SIG-M5 (cell line): ENCODE results near the gene C2orf92.
A peak's percentile ranks its signal among the peaks of the same experiment; 100 is the strongest.
"Not testable (repeated sequence)": the region's sequence is repeated elsewhere in the genome, so short reads cannot be mapped to it uniquely, and the experiment has no call there.

Experiments
- DNase-seq: peaks from one replicate; lab custom pipeline; 2025; lab: John Stamatoyannopoulos, UW

The C2orf92 gene

GRCh38 chr2:97660044-97660774 lies 9.3 kb upstream of the C2orf92 start:
- no peak for DNase-seq

- DNase-seq: no peak
These were observed 8.6 kb upstream of the C2orf92 start for GRCh38 chr2:97660775-97661389.

GRCh38 chr2:97661927-97662326 lies 7.6 kb upstream of the C2orf92 start:
- no peak for DNase-seq

DNA sequence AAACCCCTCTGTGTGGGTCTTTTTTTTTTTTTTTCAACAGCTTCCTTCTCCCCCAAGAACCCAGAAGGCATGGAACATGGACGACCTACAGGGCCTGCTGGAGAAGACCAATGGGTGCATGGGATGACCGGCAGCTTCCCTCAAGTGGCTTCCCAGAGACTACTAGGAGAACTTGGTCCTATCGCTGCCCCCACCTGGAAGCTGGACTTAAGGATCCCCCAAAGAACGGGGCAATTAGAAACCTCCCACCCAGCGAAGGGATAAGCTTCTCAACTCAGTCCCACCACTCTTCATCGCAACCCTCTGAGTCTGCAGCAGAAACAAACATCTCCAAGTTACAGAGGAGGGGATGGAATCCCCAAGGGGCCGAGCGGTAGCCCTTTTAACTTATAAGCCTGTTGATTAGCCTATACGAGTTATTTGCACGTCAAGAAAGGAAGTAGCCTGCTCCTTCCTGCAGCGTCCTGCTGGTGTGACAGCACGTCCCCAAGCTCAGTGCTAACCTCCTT lies 7.1 kb upstream of the C2orf92 start:
- DNase-seq: no peak

GRCh38 chr2:97662895-97663625 lies 6.5 kb upstream of the C2orf92 start:
- peak; percentile 66 for DNase-seq

DNA sequence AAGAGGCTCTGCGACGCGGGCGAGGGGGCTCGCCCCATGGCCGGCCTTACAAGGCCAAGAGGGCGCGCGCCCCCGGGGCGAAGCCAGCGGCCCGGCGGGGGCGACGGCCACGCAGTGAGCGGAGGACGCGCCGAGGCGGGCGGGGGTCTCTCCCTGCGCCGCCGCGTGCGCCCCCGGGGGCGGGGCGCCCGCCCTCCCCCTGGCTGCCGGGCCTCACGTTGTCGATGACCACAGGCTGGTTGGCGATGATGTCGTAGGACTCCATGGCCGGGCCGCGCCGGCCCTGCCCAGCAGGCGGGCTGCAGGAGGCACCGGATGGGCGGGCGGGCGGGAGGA lies 5.9 kb upstream of the C2orf92 start:
- no peak for DNase-seq

DNA sequence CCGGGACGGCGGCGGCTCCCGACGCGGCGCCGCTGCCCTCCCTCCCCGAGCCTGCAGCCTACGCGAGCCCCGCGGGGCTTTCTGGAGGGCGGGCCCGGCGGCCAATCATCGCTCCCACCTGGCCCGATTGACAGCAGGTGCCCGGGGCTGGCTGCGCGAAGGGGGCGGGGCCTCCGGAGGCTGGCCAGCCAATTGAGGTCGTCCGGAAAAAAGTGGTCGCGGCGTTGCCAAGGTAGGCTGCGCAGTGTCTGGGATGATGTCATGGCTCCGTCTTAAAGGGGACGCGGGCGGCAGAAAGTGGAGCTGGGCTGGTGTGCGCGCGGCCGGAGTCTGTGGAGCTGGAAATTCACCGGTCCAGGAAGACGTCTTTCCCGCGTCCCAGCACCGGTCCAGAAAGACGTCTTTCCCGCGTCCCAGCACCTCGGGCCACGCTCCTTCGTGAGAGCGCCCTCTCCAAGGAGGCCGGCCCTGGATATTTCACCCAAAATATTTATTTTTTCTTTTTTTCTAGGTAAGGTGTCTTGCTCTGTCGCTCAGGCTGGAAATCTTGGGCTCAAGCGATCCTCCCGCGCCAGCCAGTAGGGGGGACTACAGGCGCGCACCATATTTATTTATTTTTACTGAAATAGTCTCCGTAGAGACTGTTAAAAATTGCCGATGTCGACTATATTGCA lies 5.4 kb upstream of the C2orf92 start, which contains the start of gene ACTR1B:
TSS of gene ACTR1B (minus strand) at position 83 of the 674 bp plus-strand sequence. CDS start 154 bp downstream, outside the sequence.
- DNase-seq: peak; percentile 93

GRCh38 chr2:97664636-97664970 lies 4.9 kb upstream of the C2orf92 start:
- no peak for DNase-seq

- DNase-seq: no peak
These were observed 958 bp downstream of the C2orf92 start for GRCh38 chr2:97670471-97670870.

DNA sequence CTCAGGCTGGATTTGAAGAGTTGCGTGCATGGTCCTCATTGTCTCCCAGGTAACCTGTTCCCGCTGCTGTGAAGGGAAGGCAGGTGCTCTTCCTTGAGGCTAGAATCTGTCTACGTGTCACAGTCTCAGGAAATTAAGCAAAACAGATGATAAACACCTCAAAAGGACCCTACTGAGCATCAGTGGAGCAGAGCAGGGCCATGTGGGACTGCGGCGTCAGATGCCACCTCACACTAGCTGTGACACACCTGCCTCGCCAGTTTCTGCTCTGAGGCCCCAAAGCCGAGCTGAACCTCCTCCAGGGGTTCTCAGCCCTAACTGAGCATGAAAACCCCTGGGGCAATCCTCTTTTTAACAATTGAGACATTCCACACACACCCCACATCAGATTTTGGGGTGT lies 2.0 kb downstream of the C2orf92 start:
- no peak for DNase-seq

GRCh38 chr2:97672606-97673140 lies 3.2 kb downstream of the C2orf92 start:
- not testable (repeated sequence) for DNase-seq

DNA sequence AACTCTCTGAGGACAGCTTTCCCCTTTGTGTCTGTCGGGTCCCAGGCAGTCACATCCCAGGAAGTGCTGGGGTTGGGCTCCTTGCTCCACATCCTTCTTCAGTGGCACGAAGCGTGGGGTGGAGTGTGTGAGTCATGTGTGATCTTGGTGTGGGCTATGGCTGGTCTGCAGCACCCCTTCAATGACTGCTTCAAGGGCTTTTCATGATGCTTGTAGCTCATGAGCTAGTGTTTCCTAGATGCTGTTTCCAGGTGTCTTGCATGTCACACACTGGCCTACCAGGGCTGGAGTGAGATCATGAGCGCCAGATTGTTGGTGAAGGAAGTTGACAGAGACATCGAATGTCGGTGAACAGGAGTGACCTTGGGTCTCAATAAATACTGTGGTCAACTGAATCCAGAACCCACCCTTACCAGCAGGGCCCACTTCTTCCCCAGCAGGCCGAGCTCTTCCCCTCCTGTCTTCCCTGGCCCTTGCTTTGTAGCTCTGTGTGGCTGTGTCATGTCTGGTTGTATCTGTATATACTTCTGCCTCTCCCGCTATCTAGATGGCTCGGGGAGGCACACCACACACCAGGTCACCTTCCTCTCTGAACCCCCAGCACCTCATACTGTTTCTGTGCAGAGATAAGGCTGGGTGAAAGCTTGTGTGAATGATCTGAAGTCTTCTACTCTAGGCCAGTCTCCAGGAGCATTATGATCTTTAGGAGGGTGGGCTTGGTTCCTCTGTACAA lies 3.8 kb downstream of the C2orf92 start:
- no peak for DNase-seq

DNA sequence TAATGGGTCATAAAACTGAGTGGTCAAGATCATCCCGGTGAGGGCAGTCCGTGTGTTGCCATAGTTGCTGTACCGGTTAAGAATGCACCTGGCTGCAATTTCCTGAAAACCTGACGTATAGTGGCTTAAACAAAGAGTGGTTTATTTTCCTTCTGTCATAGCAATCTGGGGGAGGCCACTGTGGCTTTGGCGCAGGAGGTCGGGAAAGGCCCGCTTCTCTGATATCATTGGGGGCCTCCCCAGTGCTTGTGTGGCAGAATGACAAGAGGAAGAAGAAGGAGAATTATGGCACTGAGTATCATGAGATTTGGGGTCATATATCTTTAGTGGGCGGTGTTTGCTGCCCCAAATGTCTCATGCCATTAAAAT lies 4.4 kb downstream of the C2orf92 start:
- DNase-seq: no peak

- DNase-seq: no peak
These were observed 6.1 kb downstream of the C2orf92 start for GRCh38 chr2:97675430-97676113.

DNA sequence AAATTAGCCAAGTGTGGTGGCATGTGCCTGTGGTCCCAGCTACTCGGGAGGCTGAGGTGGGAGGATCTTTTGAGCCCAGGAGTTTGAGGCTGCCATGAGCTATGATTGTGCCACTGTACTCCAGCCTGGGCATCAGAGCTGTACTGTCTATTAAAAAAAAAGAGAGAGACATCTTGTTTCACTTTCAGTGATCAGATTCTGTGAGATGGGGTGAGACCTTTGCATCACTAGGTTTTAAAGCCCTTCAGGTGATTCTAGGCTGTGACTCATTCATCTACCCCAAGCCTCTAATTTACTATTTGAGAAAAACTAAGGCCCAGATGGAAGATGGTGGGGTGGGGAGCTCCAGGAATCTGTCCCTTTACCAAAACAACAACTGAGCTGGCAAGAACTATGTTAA lies 7.1 kb downstream of the C2orf92 start:
- no peak for DNase-seq

DNA sequence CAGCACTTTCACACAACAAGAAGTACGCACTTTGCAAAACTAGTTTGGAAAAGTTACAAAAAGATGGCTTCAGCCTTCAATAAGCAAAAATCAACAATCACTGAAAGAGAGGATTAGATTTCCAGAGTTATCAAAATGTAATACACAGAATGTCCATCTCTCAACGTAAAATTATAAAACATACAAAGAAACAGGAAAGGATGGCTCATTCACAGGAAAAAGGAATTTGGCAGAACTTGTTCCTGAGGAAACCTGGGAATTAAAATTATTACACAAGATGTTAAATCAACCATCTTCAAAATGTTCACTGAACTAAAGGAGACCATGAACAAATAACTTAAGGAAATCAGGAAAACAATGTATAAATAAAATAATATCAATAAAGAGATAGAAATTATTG lies 8.0 kb downstream of the C2orf92 start:
- DNase-seq: no peak

GRCh38 chr2:97678298-97678697 lies 8.8 kb downstream of the C2orf92 start:
- DNase-seq: no peak

- DNase-seq: not testable (repeated sequence)
These were observed 17.7 kb downstream of the C2orf92 start for GRCh38 chr2:97687235-97687634.

GRCh38 chr2:97688062-97688827 lies 18.7 kb downstream of the C2orf92 start:
- DNase-seq: no peak

GRCh38 chr2:97691166-97691565 lies 21.7 kb downstream of the C2orf92 start:
- DNase-seq: no peak
